Dendritic cell treated with granulocyte-macrophage colony-stimulating factor and Interleukin-4, amounts not matched to agents 40 ng/mL and 50 ng/mL, for 4 days (primary cell): Measurements from ENCODE around the gene MTCL1.
A peak's percentile ranks its signal among the peaks of the same experiment; 100 is the strongest.

Source experiments
- H3K27ac Mint-ChIP-seq: one replicate; pipeline ENCODE4 v1.8.0; 2022; ENCODE audit warnings: mild to moderate bottlenecking, mixed read lengths
- H3K27me3 Mint-ChIP-seq: one replicate; pipeline ENCODE4 v1.8.0; 2022; ENCODE audit warnings: mild to moderate bottlenecking, mixed read lengths
- H3K36me3 Mint-ChIP-seq: one replicate; pipeline ENCODE4 v1.8.0; 2022; ENCODE audit warnings: low read depth, mixed read lengths
- H3K4me1 Mint-ChIP-seq: one replicate; pipeline ENCODE4 v1.8.0; 2022; ENCODE audit warnings: low read depth, mixed read lengths
- H3K4me3 Mint-ChIP-seq: one replicate; pipeline ENCODE4 v1.8.0; 2022; ENCODE audit warnings: mild to moderate bottlenecking, moderate library complexity, mixed read lengths
- H3K9me3 Mint-ChIP-seq: one replicate; pipeline ENCODE4 v1.8.0; 2022; ENCODE audit warnings: mixed read lengths
- intact Hi-C: fragments of 100-400 bp; cut with micrococcal nuclease; formaldehyde crosslinking; loops from one replicate; pipeline ENCODE4 v1.15.0; 2022

The MTCL1 gene

GRCh38 chr18:8785855-8786482, 80.6 kb downstream of the MTCL1 start:
- peaks cover 11% of the 10 kb centered on the region for H3K4me1 Mint-ChIP-seq
- peak overlapping the region; percentile 64 for H3K27ac Mint-ChIP-seq
- H3K4me3 Mint-ChIP-seq, result peak overlapping the region; percentile 62
- H3K36me3 Mint-ChIP-seq, result peaks cover 20% of the 10 kb centered on the region
- no peaks in the 10 kb centered on the region for H3K9me3 Mint-ChIP-seq
- peaks cover 4% of the 10 kb centered on the region for H3K27me3 Mint-ChIP-seq
- intact Hi-C loops, result no loop called here

GRCh38 chr18:8786483-8787370, 81.4 kb downstream of the MTCL1 start:
- intact Hi-C loops, result no loop called here
- H3K36me3 Mint-ChIP-seq, result peaks cover 20% of the 10 kb centered on the region
- H3K27me3 Mint-ChIP-seq, result peaks cover 2% of the 10 kb centered on the region
- no peaks in the 10 kb centered on the region for H3K9me3 Mint-ChIP-seq
- H3K4me3 Mint-ChIP-seq, result peak overlapping the region; percentile 62
- peaks cover 11% of the 10 kb centered on the region for H3K4me1 Mint-ChIP-seq
- peak overlapping the region; percentile 64 for H3K27ac Mint-ChIP-seq

GRCh38 chr18:8787371-8787670, 82.0 kb downstream of the MTCL1 start:
- Mint-ChIP-seq H3K4me1 (peaks cover 11% of the 10 kb centered on the region), H3K9me3 (no peaks in the 10 kb centered on the region), H3K27ac (no peak overlapping the region), H3K27me3 (peaks cover 2% of the 10 kb centered on the region), H3K4me3 (no peak overlapping the region), H3K36me3 (peaks cover 20% of the 10 kb centered on the region)
- intact Hi-C loops, result no loop called here

- Mint-ChIP-seq H3K27ac (no peak overlapping the region), H3K27me3 (peaks cover 2% of the 10 kb centered on the region), H3K36me3 (peaks cover 20% of the 10 kb centered on the region), H3K4me3 (no peak overlapping the region), H3K4me1 (peaks cover 11% of the 10 kb centered on the region), H3K9me3 (no peaks in the 10 kb centered on the region)
- intact Hi-C loops, result no loop called here
Observed at GRCh38 chr18:8787794-8788193, 82.4 kb downstream of the MTCL1 start.

- H3K27ac Mint-ChIP-seq, result no peak overlapping the region
- H3K4me1 Mint-ChIP-seq, result peaks cover 11% of the 10 kb centered on the region
Observed at GRCh38 chr18:8788503-8789429, 83.4 kb downstream of the MTCL1 start.

GRCh38 chr18:8791171-8791651, 85.9 kb downstream of the MTCL1 start:
- Mint-ChIP-seq H3K27ac (no peak overlapping the region), H3K4me1 (peaks cover 9% of the 10 kb centered on the region), H3K36me3 (peaks cover 4% of the 10 kb centered on the region), H3K27me3 (peaks cover 6% of the 10 kb centered on the region), H3K4me3 (no peak overlapping the region), H3K9me3 (no peaks in the 10 kb centered on the region)
- intact Hi-C loops, result no loop called here

More at GRCh38 chr18:8788503-8789429, 83.4 kb downstream of the MTCL1 start:
- intact Hi-C loops, result no loop called here
- no peak overlapping the region for H3K4me3 Mint-ChIP-seq
- peaks cover 15% of the 10 kb centered on the region for H3K36me3 Mint-ChIP-seq
- H3K27me3 Mint-ChIP-seq, result peaks cover 2% of the 10 kb centered on the region
- H3K9me3 Mint-ChIP-seq, result no peaks in the 10 kb centered on the region

GRCh38 chr18:8792688-8793316, 87.4 kb downstream of the MTCL1 start:
- Mint-ChIP-seq H3K36me3 (peaks cover 11% of the 10 kb centered on the region), H3K4me3 (no peak overlapping the region), H3K4me1 (no peaks in the 10 kb centered on the region), H3K9me3 (no peaks in the 10 kb centered on the region), H3K27me3 (peaks cover 7% of the 10 kb centered on the region), H3K27ac (no peak overlapping the region)
- intact Hi-C loops, result no loop called here

GRCh38 chr18:8793445-8794155, 88.2 kb downstream of the MTCL1 start:
- intact Hi-C loops, result no loop called here
- no peaks in the 10 kb centered on the region for H3K9me3 Mint-ChIP-seq
- H3K36me3 Mint-ChIP-seq, result peaks cover 11% of the 10 kb centered on the region
- no peak overlapping the region for H3K4me3 Mint-ChIP-seq
- H3K27ac Mint-ChIP-seq, result no peak overlapping the region
- H3K27me3 Mint-ChIP-seq, result peaks cover 7% of the 10 kb centered on the region
- no peaks in the 10 kb centered on the region for H3K4me1 Mint-ChIP-seq

GRCh38 chr18:8794156-8794933, 89.0 kb downstream of the MTCL1 start:
- Mint-ChIP-seq H3K4me3 (no peak overlapping the region), H3K4me1 (no peaks in the 10 kb centered on the region), H3K27ac (no peak overlapping the region), H3K36me3 (peaks cover 11% of the 10 kb centered on the region), H3K27me3 (peaks cover 7% of the 10 kb centered on the region), H3K9me3 (no peaks in the 10 kb centered on the region)
- intact Hi-C loops, result no loop called here

- Mint-ChIP-seq H3K36me3 (peaks cover 11% of the 10 kb centered on the region), H3K4me3 (no peak overlapping the region), H3K27me3 (peaks cover 7% of the 10 kb centered on the region), H3K4me1 (no peaks in the 10 kb centered on the region), H3K9me3 (no peaks in the 10 kb centered on the region), H3K27ac (no peak overlapping the region)
- intact Hi-C loops, result no loop called here
Observed at GRCh38 chr18:8794934-8795280, 89.6 kb downstream of the MTCL1 start.

- Mint-ChIP-seq H3K4me3 (no peak overlapping the region), H3K9me3 (no peaks in the 10 kb centered on the region), H3K27me3 (peaks cover 7% of the 10 kb centered on the region), H3K27ac (no peak overlapping the region), H3K4me1 (no peaks in the 10 kb centered on the region), H3K36me3 (peaks cover 11% of the 10 kb centered on the region)
- intact Hi-C loops, result no loop called here
Observed at GRCh38 chr18:8795586-8796325, 90.4 kb downstream of the MTCL1 start.

- H3K4me3 Mint-ChIP-seq, result no peak overlapping the region
- intact Hi-C loops, result no loop called here
- peaks cover 7% of the 10 kb centered on the region for H3K27me3 Mint-ChIP-seq
- no peaks in the 10 kb centered on the region for H3K9me3 Mint-ChIP-seq
- no peaks in the 10 kb centered on the region for H3K4me1 Mint-ChIP-seq
- peaks cover 11% of the 10 kb centered on the region for H3K36me3 Mint-ChIP-seq
- no peak overlapping the region for H3K27ac Mint-ChIP-seq
Observed at GRCh38 chr18:8797206-8797605, 91.8 kb downstream of the MTCL1 start.
